NCI-H446 (cell line): ENCODE measurements around the gene AGRP.

Source experiments
- DNase-seq, 2 experiments: peaks; one replicate each; lab custom pipeline; 2025; lab: John Stamatoyannopoulos, UW

AGRP gene

DNA sequence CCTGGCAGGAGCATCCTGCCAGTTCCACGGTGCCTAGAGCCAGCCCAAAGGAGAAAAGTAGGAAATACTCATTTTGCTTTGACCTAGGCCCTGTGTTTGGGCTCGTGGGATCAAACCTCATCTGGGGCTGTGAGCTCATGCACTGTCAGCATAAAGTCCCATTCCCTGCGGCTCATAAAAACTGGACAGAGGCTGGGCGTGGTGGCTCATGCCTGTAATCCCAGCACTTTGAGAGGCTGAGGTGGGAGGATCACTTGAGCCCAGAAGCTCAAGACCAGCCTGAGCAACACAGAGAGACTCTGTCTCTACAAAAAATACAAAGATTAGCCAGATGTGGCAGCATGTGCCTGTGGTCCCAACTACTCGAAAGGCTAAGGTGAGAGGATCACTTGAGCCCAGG lies 20.3 kb downstream of the AGRP start:
- no peak for DNase-seq

DNA sequence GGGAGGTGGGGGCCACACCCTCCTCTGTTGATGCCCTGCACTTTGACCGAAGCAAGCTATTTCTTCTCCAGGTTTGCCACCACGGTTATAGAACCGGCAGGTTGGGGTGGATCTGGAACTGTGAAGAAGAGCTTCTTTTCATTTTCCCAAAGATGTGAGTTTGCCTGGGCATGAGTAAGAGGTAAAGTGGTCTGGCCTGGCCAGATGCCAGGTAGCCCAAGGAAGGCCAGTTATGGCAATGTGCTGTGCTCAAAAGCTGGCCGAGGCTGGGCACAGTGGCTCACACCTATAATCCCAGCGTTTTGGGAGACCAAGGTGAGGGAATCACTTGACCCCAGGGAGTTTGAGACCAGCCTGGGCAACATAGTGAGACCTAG lies 21.1 kb downstream of the AGRP start:
- no peak for DNase-seq

DNA sequence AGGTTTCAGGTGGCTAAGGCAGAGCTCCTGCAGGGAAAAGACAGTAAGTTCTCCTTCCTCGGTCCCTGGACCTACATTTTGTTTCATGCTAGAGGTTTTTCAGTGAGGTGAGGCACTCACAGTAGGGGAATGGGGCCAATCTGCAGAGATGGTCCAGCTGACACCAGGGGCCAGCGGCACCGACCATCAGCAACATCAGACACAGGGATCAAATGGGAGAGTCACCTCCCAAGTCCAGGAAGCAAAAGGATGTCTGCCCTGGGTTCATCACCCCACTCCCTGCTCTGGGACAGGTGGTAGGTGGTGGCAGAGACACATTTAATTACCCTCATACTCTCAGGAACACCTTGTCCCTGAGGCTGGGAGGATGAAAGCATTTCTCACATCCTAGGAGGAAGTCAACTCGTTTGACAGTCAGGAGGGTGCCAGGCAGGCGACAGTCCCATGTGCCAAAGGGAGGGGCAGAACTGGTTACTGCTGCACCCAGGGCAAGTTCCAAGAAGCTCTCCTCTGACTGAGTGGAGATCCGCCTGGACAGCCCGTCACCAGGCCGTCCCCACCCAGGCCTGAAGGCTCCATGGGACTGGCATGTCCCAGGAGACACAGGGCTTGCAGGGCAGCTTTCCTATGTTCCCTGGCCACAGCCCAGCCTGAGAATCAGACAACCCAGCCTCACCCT lies 21.6 kb downstream of the AGRP start:
- DNase-seq = no peak

DNA sequence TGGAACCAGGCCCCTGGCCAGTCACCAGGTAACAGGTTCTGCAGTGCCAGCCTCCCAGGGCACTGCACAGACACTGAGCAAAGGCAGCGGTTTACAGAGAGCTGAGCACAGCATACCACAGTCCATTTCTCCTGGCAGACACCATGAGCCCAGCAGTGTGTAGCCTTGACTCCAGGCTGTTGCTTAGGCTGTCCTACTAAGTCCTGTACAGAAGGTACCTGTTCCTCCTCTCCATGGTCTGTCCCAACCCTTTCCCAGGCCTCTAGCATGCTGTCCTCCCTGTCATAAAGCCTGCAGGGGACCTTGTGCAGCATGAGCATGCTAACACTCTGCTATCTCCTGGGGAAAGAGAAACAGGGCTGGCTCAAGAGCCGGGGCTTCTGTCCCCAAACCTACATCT lies 22.4 kb downstream of the AGRP start:
- DNase-seq = no peak

DNA sequence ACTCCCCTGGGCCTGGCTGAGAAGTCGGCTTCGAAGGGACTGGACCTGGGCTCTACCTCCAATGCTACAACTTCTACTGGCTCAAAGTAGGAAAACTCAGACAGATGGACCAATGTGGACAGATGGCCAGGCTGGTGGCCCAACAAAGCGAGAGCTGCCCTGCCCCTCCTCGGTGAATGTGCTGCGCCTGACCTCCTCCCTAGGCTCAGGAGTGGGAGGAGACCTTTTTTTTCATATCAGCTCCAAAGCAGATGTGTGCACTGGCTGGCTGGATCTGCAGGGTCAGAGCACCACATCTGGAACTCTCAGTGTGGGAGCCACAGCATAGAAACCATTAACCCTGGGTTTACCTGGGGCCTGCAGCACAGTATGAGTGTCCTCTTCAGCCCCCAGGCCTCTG lies 23.2 kb downstream of the AGRP start:
- peak in 1 of 2 experiments; percentile 36 for DNase-seq

DNA sequence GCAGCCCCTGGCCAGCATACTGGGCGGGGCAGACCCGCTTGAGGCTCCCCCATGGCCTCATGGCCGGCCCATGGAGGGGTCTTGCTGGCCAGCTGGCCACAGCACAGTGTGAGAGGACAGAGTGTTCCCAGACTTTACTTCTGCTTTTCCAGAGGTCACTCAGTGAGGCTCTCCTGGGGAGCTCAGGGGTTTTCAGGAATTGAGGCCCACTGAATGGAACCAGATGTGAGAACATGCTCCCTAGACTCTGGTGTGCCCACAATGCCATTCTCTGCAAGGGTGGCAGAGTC lies 23.5 kb downstream of the AGRP start:
- DNase-seq = no peak

DNA sequence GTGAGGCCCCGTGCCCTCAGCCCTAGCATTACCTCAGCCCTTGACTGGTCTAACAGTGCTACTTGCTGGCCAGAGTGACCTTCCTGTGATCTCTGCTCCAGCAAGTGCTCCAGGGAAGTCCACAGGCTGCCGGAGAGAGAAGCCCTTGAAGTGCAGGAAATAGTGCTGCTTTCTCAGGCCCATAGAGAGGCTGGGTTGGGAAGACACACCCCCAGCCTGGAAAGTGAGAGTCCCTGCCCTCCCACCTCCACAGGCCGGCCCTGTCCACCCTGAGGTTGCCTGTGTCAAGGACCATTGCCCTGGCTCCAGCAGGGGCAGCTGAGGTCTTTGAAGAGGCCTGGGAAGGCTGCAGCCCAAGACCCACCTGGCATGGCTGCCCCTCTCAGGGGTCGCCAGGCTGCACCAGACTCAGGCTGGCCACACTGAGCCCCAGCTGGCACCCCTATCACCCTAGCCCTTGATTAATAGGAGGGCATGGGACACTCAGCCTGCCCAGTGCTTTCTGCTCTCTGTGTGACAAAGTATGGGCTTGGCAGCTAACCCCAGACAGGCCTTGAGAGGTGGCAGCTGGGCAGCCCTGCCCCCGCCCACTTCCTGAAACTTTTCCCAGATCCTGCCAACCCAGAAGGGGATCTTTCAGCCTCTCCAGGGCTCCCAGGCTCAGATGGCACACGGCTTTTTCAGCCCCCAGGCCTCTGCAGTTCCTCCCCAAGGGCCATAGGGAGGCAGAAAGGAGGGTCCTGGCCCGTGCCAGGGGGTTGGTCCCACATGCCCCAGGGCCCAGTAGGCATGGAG lies 24.1 kb downstream of the AGRP start:
- peak in 1 of 2 experiments; percentile 61 for DNase-seq

DNA sequence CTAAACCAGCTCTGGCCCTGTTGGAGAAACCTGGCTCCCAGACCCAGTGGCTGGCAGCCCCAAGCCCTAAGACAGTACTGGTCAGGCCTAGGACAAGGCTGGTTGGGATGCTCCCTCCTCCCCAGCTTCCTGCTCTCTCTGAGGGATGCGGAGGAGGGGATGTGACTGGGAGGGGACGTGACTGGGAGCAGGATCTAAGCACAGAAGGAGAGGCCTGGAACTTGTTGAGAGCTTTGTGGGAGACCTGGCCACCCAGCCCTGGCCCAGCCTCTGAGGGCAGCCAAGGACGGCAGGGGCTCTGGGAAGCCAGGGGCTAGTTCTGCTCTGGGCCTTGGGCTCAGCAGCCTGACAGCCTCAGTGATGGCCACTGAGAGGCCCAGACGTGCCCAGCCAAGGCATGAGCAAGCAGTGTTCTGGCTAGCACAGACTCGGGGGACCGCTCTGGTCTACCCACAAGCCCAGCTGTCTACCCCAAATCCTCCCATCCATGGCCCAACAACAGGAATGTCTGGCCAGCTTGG lies 25.2 kb downstream of the AGRP start:
- DNase-seq = no peak

DNA sequence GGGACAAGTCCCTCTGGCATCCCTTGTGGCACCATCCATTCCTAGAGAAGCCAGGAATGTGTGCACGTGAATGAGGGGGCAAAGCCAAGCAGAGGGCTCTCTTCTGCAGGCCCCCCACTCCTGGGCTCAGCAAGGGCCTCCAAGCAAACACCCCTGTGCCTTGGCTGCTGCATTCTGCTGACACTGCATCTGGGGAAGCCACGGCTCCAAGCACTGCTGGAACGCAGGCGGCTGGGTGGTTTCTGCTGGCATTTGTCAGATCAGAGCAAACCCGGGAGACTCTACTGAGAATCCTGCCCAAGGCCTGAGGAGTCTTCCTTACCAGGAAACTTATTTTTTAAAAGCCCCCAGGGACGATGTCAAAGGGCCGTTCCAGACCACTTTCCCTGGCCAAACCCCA lies 25.7 kb downstream of the AGRP start:
- no peak for DNase-seq

DNA sequence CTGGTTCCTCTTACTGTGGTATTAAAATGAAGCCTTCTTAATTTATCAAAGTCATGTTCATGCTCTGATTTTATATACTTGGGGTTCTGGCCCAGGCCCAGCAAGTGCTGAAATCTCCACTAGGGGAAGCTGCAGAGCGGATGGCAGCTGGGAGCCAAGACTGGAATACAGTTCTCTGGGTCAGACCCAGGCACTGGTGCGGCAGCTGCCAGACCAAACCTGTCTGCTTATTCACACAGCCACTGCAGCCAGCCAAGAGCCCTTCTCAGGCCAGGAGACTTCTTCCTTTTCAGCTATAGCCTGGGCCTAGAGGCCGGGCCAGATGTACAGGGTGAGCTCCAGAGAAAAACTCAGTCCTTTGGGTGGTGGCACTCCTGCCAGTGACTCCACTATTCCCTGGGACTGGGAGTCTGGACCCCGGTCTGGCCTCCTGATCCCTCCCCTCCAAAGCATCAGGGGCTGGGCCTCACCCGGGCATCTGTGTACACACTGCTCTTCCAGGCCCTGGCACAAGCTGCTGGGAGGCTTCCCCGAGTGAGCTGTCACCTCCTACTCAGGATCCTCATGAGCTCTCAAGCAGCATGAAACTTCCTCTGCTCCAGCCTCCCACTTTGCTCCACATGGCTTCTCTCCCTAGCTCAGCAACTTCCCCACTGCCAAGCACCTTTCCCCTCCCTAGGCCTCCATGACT lies 26.8 kb downstream of the AGRP start:
- peak; percentile 30 to 76 for DNase-seq

DNA sequence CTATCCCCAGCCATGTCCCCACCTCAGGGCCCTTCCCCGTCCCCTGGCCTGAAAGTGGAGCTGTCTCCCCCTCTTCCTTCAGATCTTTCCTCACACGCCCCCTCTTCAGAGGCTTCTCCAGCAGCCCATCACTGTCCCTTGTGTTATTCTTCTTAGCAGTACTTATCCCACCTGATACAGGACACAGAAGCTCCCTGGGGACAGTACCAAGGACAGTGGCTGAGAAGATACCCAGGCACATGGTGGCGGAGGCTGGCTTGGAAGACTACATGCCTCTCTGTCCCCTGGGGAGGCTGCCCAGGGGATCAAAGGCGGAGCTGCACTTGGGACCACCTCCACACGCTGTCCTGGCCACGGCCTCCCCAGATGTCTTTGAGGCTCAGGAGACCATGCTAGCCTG lies 28.5 kb downstream of the AGRP start:
- DNase-seq = no peak

DNA sequence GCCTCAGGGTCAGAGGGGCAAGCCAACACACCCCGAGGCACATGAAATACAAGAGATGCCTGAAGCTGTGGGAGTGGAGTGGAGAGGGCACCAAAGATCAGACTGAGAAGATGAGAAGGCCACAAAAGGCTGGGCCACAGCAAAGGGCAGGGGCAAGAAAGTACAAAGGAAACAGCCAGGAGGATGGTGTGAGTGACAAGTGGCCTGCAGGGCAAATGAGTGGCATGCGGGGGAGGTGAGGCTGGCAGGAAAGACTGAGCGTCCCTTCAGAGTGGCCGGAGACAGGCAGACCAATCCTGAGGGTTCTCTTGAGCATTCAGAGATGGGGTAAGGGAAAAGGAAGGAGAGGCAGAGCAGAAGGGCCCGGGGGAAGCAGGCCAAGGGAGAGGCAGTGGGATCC lies 29.2 kb downstream of the AGRP start:
- DNase-seq = no peak

DNA sequence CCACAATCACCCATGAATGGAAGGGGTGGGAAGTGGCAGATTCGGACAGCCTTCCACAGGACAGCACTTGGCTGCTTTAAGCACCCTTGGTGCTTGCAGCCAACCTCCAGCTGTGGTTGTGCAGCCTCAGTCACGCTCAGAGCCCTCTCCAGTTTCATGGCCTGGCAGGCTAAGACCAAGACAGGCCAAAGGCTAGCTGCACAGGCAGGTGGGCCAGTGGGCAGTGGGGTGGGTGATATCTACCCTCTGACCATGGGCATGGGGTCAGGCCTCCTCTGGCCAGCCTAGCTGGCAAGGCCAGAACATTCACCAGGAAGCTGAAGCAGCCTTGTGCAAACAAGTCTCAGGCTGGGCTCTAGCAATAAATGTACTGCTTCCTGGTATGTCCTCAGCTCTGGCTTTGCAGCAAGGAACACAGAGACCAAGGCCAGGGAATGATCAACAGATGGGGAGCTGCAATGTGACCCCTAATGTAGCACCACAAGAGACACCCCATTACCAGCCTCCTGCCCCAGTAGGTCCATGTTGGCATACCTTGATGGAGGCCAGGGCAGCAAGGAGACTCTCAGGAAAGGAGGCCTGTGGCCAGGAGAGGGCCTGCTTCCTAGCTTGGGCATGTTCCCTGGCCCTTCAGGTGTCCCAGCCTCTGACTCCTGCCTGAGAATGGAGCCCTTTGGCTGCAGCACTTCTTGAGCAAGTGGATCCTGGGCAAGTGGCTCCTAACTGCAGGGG lies 31.5 kb downstream of the AGRP start:
- no peak for DNase-seq

DNA sequence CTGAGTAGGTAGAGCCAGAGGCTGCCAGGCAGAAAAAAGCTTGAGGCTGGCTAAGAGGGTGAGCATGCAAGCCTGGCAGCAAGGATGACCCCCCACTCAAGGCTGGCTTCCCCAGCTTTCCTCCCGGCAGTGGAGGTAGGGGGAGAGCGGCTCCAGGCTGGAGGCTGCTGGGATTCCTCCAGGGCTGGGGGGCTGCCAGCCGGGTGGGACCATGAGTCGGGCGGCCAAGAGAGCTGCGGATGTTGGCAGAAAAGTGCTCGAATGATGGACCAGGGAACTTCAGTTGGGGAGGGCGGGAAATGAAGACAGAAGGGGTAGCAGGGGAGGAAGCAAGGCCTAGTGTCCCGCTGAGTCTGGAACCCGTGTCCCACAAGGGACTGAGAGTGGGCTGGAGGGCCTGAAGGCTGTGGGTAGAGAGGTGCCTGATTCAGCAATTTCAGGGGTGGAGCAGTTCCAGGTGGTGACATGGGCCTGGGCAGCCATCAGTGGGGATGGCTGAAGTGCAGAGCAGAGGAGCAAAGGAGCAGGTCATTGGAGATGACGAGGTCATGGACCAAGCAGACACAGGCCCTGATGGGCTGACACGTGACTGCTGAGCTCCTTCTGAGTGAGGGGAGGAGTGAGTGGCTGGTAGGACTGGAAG lies 32.2 kb downstream of the AGRP start:
- peak in 1 of 2 experiments; percentile 38 for DNase-seq

DNA sequence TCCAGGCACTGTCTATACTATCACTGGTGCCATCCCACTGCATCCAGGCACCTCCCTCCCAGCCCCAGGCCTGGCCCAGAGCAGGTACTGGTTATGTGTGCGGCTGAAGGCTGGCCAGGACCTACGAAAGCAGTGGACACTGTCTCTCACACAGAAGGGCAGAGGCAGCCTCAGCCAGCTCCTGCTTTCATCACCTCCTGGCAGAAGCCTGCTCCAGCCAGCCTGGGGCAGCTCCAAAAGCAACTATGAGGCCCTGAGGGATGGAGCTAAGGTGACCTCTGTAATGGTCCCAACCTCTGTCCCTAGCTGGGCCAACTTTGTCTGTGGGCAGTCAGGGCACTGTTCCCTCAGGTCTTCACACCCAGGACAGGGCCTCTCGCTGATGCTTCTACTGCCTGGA lies 33.6 kb downstream of the AGRP start:
- DNase-seq = no peak

DNA sequence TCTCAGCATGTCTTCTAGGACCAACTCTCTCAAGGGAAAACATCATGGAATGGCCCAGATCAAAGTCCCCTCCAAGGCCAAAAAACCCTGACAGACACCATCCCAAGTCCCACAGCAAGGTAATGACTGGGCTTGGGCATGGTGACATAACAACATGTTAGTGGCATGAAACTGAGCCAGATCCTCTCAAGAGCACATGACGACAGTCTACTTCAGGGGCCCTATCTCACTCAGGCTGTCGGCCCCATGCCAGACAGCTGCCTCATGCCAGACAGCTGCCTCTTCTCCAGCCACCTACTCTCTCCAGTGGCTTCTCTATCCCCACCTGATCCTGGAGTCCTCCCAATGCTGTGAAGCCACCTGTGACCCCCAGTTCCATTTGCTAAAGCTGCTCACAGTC lies 34.0 kb downstream of the AGRP start:
- DNase-seq = peak in 1 of 2 experiments; percentile 9

DNA sequence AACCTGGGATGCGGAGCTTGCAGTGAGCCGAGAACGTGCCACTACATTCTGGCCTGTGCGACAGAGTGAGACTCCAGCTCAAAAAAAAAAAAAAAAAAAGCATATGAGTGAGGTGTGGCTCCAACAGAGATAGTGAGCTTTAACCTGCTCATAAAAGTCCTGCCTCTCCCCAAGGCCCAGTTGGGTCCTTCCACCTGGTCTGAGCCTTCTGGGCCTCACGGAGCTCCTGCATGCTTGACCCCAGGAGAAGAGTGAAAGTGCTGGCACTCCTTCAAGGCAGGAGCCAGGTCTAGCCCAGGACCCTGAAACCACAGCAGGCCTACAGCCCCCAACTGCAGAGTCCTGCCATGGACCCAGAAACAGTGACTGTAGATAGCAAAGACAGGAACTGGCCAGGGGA lies 34.8 kb downstream of the AGRP start:
- DNase-seq = no peak

DNA sequence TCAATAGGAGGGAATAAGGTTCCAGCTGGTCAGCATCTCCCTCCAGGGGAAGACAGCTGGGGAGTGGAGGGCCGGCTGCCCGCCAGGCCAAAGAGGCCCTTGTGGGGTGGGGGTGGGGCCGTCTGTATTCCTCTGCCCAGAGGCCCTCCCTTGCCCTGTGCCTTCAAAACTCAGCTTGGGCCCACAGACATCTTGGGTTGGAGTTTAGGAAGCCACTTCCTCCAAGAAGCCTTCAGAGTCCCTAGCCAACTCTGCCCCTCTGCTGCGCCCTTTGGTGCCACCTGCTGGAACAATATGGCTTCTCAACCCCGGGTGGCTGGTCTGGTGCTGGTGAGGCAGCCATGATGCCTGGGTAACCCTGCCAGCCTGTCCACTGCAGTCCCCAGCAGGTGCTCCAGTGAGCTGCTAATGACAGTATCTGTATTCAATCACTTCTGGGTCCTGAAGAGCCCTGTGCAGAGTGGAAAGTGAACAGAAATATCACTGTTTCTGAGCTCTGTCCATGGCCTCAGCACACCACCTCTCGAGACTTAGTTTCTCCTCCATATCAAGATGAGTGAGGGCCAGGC lies 35.8 kb downstream of the AGRP start:
- DNase-seq = peak in 1 of 2 experiments; percentile 24

DNA sequence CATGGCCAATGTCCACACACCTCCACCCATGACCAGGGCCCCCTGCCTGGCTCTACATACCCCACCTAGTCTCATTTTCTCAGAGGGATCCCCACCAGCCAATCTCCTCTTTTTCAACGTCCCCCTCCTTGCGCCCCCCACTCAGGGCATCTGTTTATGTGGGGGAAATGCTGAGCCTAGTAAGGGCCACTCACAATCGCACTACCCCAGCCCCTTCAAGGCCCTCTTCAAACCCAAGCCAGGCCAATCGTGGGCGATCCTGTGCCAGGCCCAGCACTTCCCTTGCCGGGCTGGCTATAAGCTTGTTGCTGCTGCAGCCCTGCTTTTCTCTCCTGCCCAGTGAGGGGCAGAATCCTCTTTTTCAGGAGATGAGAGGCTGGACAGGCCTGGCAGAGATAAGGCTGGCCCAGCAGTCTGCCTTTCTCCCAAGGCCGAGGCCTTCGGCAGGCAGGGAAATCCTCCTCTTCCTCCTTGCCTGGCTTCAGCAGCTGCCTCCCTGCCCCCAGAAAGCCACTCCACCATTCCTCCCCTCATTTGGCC lies 36.3 kb downstream of the AGRP start:
- DNase-seq = no peak

DNA sequence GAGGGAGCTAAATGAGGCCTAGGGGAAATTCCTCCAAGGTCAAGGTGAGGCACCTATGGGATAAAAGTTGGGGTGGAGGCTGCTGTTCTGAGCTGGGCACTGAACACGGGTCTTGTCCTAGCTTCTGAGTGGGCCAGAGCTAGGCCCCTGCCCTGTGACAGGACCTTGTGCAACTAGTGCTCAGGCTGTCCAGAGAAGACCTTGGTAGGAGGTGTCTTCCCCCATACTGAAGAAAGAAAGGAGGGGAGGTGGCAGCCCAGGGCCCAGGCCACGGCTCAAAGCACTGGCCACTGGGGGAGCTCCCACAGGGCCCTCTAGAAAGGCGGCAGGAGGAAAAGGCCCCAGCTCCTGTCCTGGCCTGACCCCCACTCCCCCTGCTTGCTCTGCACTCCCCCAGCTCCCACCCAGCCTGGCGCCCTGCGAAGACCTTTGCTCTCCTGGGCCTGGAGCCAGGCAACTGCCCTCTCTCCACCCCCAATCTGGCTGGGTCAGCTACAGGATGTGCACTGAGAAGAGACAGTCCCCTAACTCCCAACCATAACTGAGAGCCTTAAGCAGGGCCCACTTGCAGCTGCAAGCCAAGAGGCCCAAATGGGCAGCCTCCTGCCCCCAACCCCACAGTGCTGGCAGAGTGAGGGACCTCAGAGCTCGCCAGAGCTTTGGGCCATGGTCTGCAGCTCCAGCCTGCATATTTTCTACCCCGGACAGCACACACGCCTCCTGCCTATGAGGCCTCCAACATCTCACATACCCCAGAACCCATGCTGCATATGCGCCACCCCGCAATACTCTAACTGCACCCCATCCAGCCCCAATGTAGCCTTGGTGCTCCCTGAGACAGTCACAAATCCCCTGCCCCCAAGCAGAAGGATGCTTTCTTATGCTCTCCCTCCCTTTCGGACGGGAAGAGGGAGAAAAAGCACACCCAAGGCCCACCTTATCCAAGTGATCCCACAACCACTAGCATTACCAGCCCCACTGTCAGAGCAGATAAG lies 37.1 kb downstream of the AGRP start:
- DNase-seq = no peak
